GM18858 (cell line): Measurements from ENCODE around the gene CASKIN2.
A peak's percentile ranks its signal among the peaks of the same experiment; 100 is the strongest.
"Not testable (repeated sequence)": the region's sequence is repeated elsewhere in the genome, so short reads cannot be mapped to it uniquely, and the experiment has no call there.

ENCODE experiments used
- ATAC-seq: cut with Tn5 transposase; IDR thresholded peaks from one replicate; pipeline ENCODE4 v1.9.1; 2021; ENCODE audit not compliant: unreplicated experiment

Gene CASKIN2

DNA sequence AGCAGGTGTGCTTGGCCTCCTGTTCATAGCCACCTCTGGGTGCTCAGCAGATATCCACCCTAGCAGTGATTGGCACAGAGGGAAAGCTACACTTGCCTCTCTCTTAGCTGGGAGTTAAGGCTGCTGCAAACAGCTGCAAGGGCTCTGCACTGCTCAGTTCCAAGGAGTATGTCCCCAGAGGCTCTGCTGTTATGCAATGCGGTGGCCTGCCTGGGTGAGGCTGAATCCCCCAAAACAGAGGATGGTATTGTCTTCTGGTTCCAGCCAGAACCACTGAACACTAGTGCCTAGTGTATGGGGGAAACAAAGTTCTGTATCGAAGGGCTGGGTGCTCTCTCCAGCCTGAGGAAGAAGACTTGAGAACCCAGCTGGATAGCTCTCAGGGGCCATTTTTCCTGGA lies 42.1 kb downstream of the CASKIN2 start:
- ATAC-seq: no peak

DNA sequence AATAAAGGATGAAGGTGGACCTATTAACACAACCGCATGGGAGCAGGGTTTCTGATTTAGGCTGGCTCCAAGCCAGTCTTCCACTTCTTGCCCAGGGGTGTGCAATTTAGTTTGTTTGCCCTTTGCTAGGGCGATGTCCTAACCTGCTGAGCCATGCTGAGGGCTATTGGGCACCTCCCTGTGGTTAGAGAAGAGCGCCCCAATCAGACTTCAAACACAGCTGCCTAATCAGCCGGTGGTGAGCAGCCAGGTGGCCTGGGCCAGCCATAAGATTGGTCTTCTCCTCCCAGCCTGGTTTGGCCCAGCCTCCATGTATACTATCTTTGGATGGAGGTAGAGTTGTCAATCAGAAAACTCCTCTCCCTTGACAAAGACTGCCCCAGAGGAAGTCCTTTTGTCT lies 43.2 kb downstream of the CASKIN2 start:
- no peak for ATAC-seq

DNA sequence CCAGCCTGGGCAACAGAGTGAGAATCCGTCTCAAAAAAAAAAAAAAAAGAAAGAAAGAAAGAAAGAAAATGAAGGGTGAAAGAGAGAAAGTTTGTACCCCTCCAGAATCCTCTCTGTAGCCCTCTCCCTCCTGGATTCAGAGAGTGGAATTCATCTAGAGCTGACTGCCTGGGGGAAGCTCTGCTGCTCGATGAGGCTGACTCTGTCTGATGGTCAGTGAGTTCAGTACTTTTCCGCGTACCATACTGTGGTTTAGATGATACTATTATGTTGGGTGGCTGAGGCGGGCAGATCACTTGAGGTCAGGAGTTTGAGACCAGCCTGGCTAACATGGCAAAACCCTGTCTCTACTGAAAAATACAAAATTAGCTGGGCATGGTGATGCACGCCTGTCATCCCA lies 44.1 kb downstream of the CASKIN2 start:
- no peak for ATAC-seq

DNA sequence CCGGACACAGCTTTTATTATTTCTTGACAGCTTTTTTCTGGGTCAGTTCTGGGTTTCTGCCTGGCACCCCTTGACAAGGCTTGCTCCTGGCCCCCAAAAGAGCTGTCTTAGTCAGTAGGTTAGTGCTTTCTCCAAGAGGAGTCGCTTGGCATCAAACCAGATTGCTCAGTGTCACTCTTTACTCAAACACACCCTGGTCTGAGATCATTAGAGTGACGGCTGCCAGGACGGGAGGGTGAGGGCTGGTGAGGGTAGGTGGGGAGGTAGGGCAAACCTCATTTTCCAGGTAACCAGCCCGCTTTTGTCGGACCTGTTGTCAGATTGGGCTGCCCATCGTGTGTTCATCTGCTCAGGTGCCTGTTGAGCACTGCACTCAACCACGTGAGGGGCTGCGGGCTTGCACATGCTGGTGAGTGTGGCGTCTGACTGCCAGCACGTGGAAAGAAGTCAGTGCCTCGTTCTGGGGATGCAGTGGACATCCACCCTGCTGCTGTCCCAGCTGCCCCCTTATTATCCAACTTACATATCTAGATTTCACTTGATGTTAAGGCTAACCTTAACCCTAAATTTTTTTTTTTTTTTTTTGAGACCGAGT lies 46.5 kb downstream of the CASKIN2 start:
- ATAC-seq: no peak

- ATAC-seq: no peak
These were observed 47.0 kb downstream of the CASKIN2 start for GRCh38 chr17:75468291-75468754.

DNA sequence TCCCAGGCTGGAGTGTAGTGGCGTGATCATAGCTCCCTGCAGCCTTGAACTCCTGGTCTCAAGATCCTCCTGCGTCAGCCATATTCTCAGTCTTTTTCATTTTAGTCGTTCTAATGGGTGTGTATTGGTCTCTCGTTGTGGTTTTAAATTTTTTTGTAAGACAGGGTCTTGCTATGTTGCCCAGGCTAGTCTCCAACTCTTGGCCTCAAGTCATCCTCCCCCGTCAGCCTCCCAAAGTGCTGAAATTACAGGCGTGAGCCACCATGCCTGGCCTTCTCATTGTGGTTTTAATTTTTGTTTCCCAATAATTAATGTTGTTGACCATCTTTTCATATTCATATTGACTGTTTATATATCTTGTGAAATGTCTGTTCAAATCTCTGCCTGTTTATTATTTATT lies 50.3 kb downstream of the CASKIN2 start:
- no peak for ATAC-seq

DNA sequence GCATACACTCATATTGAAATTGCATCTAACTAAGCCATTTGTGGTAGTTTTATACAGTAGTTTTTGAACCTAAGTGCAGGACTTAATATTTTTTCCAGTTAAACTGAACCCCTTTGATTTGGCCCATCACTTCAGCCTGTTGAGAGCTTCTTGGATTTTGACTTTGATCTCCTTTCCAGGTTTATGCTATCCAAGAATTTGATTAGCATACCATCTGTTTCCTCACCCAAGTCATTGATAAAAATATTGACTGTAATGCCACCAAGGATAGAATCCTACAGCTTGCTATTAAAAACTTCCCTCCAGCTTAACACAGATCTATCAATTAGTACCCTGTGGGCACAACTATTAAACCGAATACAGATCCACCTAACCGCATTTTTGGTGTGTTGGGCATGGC lies 51.7 kb downstream of the CASKIN2 start:
- no peak for ATAC-seq

- no peak for ATAC-seq
These were observed 55.0 kb downstream of the CASKIN2 start for GRCh38 chr17:75460295-75460694.

DNA sequence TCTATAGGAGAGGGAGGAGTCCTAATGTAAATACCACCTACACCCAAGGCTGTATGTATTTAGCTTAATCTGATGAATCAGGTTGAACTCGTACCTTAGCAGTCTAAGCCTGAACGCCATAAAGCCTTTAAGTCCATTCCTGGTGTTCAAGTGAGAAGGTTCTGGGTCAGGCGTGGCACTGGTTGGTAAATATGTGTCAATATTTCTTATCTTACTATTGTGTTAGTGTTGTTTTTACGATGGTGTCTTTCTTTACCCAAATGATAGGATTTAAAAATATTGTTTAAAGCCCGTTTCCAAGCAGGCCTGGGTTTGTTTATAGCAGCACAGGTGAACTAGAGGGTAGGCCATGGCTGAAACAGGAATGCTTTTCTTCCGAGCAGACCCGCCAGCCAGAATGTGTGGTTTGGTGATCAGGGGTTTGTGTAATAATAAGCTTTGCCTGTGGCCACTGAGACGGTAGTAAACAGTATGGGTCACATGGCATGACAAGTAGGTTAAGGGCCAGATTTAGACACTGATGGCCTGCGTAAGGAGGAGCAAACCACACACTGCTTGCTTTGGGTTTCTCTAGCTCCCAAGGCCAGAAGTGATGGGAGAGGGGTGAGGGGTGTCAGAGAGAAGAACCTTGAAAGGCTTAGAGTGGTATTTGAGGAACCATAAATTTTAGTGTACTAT lies 55.6 kb downstream of the CASKIN2 start:
- ATAC-seq: no peak

DNA sequence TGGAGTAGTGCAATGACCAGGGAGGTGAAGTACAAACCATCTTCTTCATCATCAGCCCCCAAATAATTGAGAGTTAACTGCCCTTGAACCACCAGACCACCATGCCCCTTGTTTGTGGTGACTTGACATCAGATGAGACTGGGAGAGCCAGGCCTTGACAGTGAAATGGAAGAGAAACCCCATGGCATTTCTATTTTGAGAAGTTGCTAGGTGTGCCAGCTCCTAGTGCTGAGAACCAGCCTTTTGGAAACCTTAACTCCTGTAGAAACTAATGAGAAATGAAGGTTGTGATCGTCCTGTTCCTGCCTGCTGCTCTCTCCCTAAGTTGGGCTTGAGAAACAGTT lies 56.1 kb downstream of the CASKIN2 start:
- ATAC-seq: no peak

- ATAC-seq: no peak
These were observed 58.2 kb downstream of the CASKIN2 start for GRCh38 chr17:75457047-75457654.

- peak; percentile 81 for ATAC-seq
These were observed 58.8 kb downstream of the CASKIN2 start, which contains the start of gene TMEM94 for GRCh38 chr17:75456417-75457046. TSS of gene TMEM94 (plus strand) at chr17:75456635. CDS start at chr17:75471906, 15,271 bp downstream.

DNA sequence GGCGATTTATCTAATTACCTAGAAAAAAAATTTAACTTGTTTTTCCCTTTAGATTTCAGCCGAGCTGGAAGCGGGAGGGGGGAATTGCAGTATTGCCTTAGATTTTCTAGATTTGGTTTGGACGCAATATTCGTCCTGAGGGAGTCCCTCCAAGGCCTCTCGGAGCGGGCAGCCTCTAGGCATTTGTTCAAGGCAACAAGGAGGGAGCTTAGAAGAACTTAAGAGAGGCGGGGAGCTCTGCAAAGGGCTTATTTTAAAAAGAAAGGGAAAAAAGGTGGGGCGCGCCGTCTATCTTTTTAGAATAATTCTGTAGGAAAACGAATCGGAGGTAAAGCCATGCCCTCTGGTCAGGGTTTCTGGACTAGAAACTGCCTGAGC lies 59.3 kb downstream of the CASKIN2 start:
- no peak for ATAC-seq

DNA sequence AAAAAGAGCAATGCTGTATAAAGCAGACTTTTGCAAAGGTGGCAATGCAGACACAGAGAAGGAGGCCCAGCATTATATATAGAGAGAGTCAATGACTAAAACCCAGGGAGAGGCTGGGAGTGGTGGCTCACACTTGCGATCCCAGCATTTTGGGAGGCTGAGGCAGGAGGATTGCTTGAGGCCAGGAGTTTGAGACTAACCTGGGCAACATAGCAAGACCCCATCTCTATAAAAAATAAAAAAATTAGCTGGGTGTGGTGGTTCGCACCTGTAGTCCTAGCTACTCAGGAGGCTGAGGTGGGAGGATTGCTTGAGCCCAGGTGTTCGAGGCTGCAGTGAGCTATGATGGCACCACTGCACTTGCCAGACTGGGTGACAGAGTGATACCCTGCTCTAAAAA lies 60.7 kb downstream of the CASKIN2 start:
- not testable (repeated sequence) for ATAC-seq

DNA sequence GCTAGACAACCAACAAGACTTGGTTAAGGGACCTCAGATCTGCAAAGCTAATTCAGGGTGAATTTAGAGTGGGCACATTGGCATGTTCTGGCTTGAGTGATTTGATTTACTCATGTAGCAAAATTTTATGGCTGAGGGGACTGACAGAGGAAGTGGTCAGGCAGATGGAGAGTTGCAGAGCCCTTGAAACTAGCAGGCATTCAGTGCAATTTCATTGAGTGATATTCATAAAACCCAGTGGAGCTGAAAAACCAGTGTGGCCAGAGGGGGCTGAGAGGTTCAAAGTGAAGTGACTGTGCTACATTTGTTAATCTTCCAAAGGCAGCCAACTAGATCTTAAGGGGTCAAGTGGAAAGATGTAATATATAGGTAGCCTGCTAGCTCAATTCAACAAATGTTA lies 61.1 kb downstream of the CASKIN2 start:
- no peak for ATAC-seq

DNA sequence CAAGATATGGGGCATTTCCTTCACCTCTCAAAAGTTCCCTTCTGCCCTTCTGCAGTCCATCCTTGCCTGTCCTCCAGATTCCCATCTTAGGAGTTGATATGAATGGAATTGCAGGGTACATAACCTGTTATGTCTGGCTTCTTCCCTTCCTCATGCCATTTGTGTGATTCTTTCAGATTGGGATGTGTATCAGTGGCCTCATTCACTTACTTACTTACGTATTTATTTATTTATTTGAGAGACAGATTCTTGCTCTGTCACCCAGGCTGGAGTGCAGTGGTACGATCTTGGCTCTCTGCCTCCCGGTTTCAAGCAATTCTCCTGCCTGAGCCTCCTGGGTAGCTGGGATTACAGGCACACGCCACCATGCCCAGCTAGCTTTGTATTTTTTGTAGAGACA lies 65.1 kb downstream of the CASKIN2 start:
- no peak for ATAC-seq
